GM23338 (cell line): ENCODE results near the gene DNAJC27. TPM values are rescaled to one million over a fixed set of nuclear protein-coding genes. Genes with fewer than 3 reads are reported as not detected.

ENCODE experiments used
- ATAC-seq: fragments of 200-7000 bp; cut with Tn5 transposase; 3 replicates; pipeline ENCODE4 v1.9.1; 2020
- DNase-seq: peaks from one replicate; pipeline ENCODE4 v3.0.0-alpha.2; 2015; ENCODE audit warnings: low spot score
- H2AFZ ChIP-seq: fragments of 200-600 bp; sonication (generic); 2 replicates; pipeline ENCODE4 v1.8.0; 2016; ENCODE audit warnings: antibody characterized with exemption, mild to moderate bottlenecking, moderate library complexity
- H3F3A ChIP-seq: fragments of 200-600 bp; sonication (generic); replicated peaks from 2 replicates; pipeline ENCODE4 v1.8.0; 2017; ENCODE audit warnings: antibody characterized with exemption, mixed run types, low read depth
- H3K27ac ChIP-seq: fragments of 200-600 bp; sonication (generic); 2 replicates; pipeline ENCODE4 v1.6.1; 2016; ENCODE audit warnings: low read depth
- H3K27me3 ChIP-seq: fragments of 200-600 bp; sonication (generic); 2 replicates; pipeline ENCODE4 v1.8.0; 2016; ENCODE audit warnings: mild to moderate bottlenecking, mixed run types, moderate library complexity; ENCODE audit not compliant: insufficient read depth
- H3K36me3 ChIP-seq: fragments of 200-600 bp; sonication (generic); 2 replicates; pipeline ENCODE4 v1.8.0; 2016; ENCODE audit warnings: mild to moderate bottlenecking; ENCODE audit not compliant: insufficient read depth
- H3K4me1 ChIP-seq: fragments of 200-600 bp; sonication (generic); 2 replicates; pipeline ENCODE4 v1.8.0; 2016; ENCODE audit warnings: mild to moderate bottlenecking, moderate library complexity; ENCODE audit not compliant: insufficient read depth
- H3K4me2 ChIP-seq: fragments of 200-600 bp; sonication (generic); 2 replicates; pipeline ENCODE4 v1.7.1; 2017; ENCODE audit warnings: mixed run types
- H3K4me3 ChIP-seq: fragments of 200-600 bp; sonication (generic); 2 replicates; pipeline ENCODE4 v1.6.1; 2016; ENCODE audit warnings: mixed run types
- H3K79me2 ChIP-seq: fragments of 200-600 bp; sonication (generic); replicated peaks from 2 replicates; pipeline ENCODE4 v1.8.0; 2017; ENCODE audit warnings: mild to moderate bottlenecking; ENCODE audit not compliant: insufficient read depth
- H3K9me2 ChIP-seq: fragments of 200-600 bp; sonication (generic); 2 replicates; pipeline ENCODE4 v1.8.0; 2017; ENCODE audit not compliant: insufficient read depth
- H4K20me1 ChIP-seq: fragments of 200-600 bp; sonication (generic); replicated peaks from 2 replicates; pipeline ENCODE4 v1.8.0; 2017; ENCODE audit warnings: mild to moderate bottlenecking; ENCODE audit not compliant: insufficient read depth
- H3K27ac Mint-ChIP-seq: 2 replicates; pipeline ENCODE4 v1.8.0; 2020; ENCODE audit warnings: inconsistent platforms, mild to moderate bottlenecking, moderate library complexity, mixed read lengths
- H3K27me3 Mint-ChIP-seq: 3 replicates; pipeline ENCODE4 v1.8.0; 2022; ENCODE audit warnings: low read depth, mild to moderate bottlenecking, moderate library complexity, mixed read lengths, inconsistent platforms; ENCODE audit not compliant: insufficient read depth, poor library complexity
- H3K36me3 Mint-ChIP-seq: 3 replicates; pipeline ENCODE4 v1.8.0; 2021; ENCODE audit warnings: low read depth, mild to moderate bottlenecking, inconsistent platforms, moderate library complexity, mixed read lengths
- H3K4me1 Mint-ChIP-seq: 3 replicates; pipeline ENCODE4 v1.8.0; 2020; ENCODE audit warnings: mild to moderate bottlenecking, inconsistent platforms, mixed read lengths
- H3K4me3 Mint-ChIP-seq: 3 replicates; pipeline ENCODE4 v1.8.0; 2021; ENCODE audit warnings: moderate library complexity, mild to moderate bottlenecking, inconsistent platforms, mixed read lengths
- H3K9me3 Mint-ChIP-seq: 3 replicates; pipeline ENCODE4 v1.8.0; 2020; ENCODE audit warnings: moderate library complexity, mild to moderate bottlenecking, inconsistent platforms, mixed read lengths
- CREB1 ChIP-seq: fragments of 250-450 bp; sonication (Bioruptor Pico); IDR thresholded peaks from 2 replicates; pipeline ENCODE4 v1.5.0; 2020; ENCODE audit warnings: low read depth, mild to moderate bottlenecking, moderate library complexity
- ETS1 ChIP-seq: IDR thresholded peaks from 2 replicates; pipeline ENCODE4 v1.6.1; 2016; ENCODE audit warnings: antibody characterized with exemption
- EZH2phosphoT487 ChIP-seq: fragments of 200-600 bp; sonication (generic); IDR thresholded peaks from one replicate; pipeline ENCODE4 v1.8.1; 2018; ENCODE audit warnings: antibody characterized with exemption; ENCODE audit not compliant: unreplicated experiment
- JUNB ChIP-seq: IDR thresholded peaks from one replicate; pipeline ENCODE4 v1.6.1; 2016; ENCODE audit warnings: antibody characterized with exemption; ENCODE audit not compliant: unreplicated experiment
- NANOG ChIP-seq: IDR thresholded peaks from 2 replicates; pipeline ENCODE4 v1.6.1; 2016; ENCODE audit warnings: antibody characterized with exemption, borderline replicate concordance
- POLR2AphosphoS5 ChIP-seq: IDR thresholded peaks from 2 replicates; pipeline ENCODE4 v1.6.1; 2016; ENCODE audit warnings: antibody characterized with exemption, low read depth
- STAT1 ChIP-seq: IDR thresholded peaks from one replicate; pipeline ENCODE4 v1.6.1; 2016; ENCODE audit warnings: antibody characterized with exemption; ENCODE audit not compliant: unreplicated experiment
- ZNF331 ChIP-seq: fragments of 250-450 bp; sonication (Bioruptor Pico); IDR thresholded peaks from 2 replicates; pipeline ENCODE4 v1.5.0; 2020; ENCODE audit warnings: low read depth, mild to moderate bottlenecking, moderate library complexity
- polyA plus RNA-seq: library from polyadenylated mRNA; unstranded; fragments of >200 nt; fragmentation: Nextera tagmentation; extraction: Ambion mirVana; gene quantifications from 2 replicates; pipeline ENCODE4 v1.2.1, GENCODE V29; 2016
- total RNA-seq: library from RNA; depleted of rRNA; stranded (reverse); fragments of >200 nt; shearing (Covaris generic); gene quantifications from 2 replicates; pipeline ENCODE4 v1.2.3, GENCODE V29; 2014
- TF ChIP-seq, protein P1 (sequence below), 2 experiments: fragments of 200-600 bp in 1 of 2; sonication (generic) in 1 of 2; conservative IDR thresholded peaks; 2 replicates each; pipeline versions ENCODE4 v1.5.1 to v1.6.1; 2016 to 2017; ENCODE audit warnings: antibody characterized with exemption in 2 of 2, low read depth in 2 of 2, mild to moderate bottlenecking in 2 of 2, moderate library complexity in 1 of 2
- TF ChIP-seq, protein P2 (sequence below): IDR thresholded peaks from one replicate; pipeline ENCODE4 v1.6.1; 2018; ENCODE audit warnings: antibody characterized with exemption; ENCODE audit not compliant: unreplicated experiment

The DNAJC27 gene
- total and polyA plus RNA-seq, 2 experiments from 2014 or later, result 2.4 to 2.6 TPM

DNA sequence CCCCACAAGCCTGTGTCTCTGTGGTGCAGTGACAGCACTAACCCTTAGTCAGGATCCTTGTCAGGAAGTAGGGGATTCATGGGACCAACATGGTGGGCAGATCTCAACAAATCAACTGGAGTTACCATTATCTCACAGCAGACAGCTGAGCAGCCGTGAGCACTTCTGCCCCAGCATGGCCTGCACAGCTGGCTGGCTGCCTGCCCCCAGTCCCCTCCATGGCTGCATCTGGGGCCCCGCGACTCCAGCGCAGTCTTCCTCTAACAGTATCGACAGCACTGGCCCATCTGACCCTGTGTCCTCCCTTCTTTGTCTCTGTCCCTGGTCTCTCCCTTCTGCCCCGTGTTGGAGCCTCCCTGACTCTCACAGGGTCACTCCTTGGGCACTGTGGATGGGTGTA, 47.0 kb downstream of the DNAJC27 start:
- TF ChIP-seq CREB1 (CRISPR knock-in tag), result no peak
- TF ChIP-seq, protein P1, sequence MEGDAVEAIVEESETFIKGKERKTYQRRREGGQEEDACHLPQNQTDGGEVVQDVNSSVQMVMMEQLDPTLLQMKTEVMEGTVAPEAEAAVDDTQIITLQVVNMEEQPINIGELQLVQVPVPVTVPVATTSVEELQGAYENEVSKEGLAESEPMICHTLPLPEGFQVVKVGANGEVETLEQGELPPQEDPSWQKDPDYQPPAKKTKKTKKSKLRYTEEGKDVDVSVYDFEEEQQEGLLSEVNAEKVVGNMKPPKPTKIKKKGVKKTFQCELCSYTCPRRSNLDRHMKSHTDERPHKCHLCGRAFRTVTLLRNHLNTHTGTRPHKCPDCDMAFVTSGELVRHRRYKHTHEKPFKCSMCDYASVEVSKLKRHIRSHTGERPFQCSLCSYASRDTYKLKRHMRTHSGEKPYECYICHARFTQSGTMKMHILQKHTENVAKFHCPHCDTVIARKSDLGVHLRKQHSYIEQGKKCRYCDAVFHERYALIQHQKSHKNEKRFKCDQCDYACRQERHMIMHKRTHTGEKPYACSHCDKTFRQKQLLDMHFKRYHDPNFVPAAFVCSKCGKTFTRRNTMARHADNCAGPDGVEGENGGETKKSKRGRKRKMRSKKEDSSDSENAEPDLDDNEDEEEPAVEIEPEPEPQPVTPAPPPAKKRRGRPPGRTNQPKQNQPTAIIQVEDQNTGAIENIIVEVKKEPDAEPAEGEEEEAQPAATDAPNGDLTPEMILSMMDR (conservative IDR thresholded peaks at IDR 0.05; ENCODE audit: low read depth in 2 of 2), result no peak
- no peak for TF ChIP-seq ETS1
- no peak for TF ChIP-seq EZH2phosphoT487
- TF ChIP-seq, protein P2, sequence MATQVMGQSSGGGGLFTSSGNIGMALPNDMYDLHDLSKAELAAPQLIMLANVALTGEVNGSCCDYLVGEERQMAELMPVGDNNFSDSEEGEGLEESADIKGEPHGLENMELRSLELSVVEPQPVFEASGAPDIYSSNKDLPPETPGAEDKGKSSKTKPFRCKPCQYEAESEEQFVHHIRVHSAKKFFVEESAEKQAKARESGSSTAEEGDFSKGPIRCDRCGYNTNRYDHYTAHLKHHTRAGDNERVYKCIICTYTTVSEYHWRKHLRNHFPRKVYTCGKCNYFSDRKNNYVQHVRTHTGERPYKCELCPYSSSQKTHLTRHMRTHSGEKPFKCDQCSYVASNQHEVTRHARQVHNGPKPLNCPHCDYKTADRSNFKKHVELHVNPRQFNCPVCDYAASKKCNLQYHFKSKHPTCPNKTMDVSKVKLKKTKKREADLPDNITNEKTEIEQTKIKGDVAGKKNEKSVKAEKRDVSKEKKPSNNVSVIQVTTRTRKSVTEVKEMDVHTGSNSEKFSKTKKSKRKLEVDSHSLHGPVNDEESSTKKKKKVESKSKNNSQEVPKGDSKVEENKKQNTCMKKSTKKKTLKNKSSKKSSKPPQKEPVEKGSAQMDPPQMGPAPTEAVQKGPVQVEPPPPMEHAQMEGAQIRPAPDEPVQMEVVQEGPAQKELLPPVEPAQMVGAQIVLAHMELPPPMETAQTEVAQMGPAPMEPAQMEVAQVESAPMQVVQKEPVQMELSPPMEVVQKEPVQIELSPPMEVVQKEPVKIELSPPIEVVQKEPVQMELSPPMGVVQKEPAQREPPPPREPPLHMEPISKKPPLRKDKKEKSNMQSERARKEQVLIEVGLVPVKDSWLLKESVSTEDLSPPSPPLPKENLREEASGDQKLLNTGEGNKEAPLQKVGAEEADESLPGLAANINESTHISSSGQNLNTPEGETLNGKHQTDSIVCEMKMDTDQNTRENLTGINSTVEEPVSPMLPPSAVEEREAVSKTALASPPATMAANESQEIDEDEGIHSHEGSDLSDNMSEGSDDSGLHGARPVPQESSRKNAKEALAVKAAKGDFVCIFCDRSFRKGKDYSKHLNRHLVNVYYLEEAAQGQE, result no peak
- no peak for TF ChIP-seq NANOG
- Mint-ChIP-seq H3K4me3 (no peak overlapping the region), H3K36me3 (no peaks in the 10 kb centered on the region), H3K27ac (no peak overlapping the region), H3K4me1 (peaks cover 18% of the 10 kb centered on the region), H3K27me3 (peaks cover 2% of the 10 kb centered on the region), H3K9me3 (0 out of 3 replicates have a peak, but pooled peaks cover 3% of the 10 kb centered on the region)
- peaks cover 4% of the 10 kb centered on the region; the same call in 1 of the 2 replicates for H3F3A ChIP-seq
- peaks cover 10% of the 10 kb centered on the region for H3K4me1 ChIP-seq
- DNase-seq, result no peak
- no peaks in the 10 kb centered on the region; the same call in 1 of the 2 replicates for H3K9me2 ChIP-seq
- H3K79me2 ChIP-seq, result no peaks in the 10 kb centered on the region
- H3K27me3 ChIP-seq, result no peaks in the 10 kb centered on the region
- H4K20me1 ChIP-seq, result no peaks in the 10 kb centered on the region
- H2AFZ ChIP-seq, result no peak overlapping the region
- H3K27ac ChIP-seq, result no peak overlapping the region
- H3K4me2 ChIP-seq, result no peak overlapping the region
- no peak overlapping the region for H3K4me3 ChIP-seq
- no peaks in the 10 kb centered on the region for H3K36me3 ChIP-seq
- ATAC-seq, result no peak

DNA sequence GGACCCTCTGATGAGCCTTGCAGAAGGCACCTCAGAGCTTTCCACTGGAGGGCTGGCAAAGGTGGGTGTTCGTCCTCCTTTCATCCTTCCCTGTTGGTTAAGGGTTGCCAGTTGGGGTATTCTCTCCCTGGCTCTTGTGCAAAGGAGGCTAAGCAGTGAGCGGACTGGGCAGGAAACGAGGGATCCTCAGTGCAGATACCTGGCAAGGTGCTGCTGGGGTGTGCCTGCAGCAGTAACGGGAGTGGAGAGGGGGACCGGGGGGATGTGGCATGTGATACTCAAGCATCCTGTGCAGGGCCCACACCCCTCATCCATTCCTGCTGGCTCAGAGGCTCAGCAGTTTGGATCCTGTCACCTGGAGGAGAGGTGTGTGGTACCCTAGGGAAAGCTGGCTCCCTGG, 47.5 kb downstream of the DNAJC27 start:
- Histone ChIP-seq H3K9me2 (no peaks in the 10 kb centered on the region), H3F3A (peaks cover 4% of the 10 kb centered on the region; the same call in 1 of the 2 replicates), H2AFZ (no peak overlapping the region), H3K4me2 (no peak overlapping the region), H3K36me3 (no peaks in the 10 kb centered on the region), H3K79me2 (no peaks in the 10 kb centered on the region), H3K4me3 (no peak overlapping the region), H3K27me3 (no peaks in the 10 kb centered on the region), H4K20me1 (no peaks in the 10 kb centered on the region), H3K4me1 (peaks cover 10% of the 10 kb centered on the region), H3K27ac (no peak overlapping the region)
- ATAC-seq, result no peak
- H3K27me3 Mint-ChIP-seq, result peaks cover 2% of the 10 kb centered on the region
- no peak overlapping the region for H3K4me3 Mint-ChIP-seq
- H3K4me1 Mint-ChIP-seq, result peaks cover 17% of the 10 kb centered on the region
- 0 out of 3 replicates have a peak, but pooled peaks cover 3% of the 10 kb centered on the region for H3K9me3 Mint-ChIP-seq
- H3K36me3 Mint-ChIP-seq, result no peaks in the 10 kb centered on the region
- H3K27ac Mint-ChIP-seq, result no peak overlapping the region
- DNase-seq, result no peak
- TF ChIP-seq NANOG (no peak), ETS1 (no peak), JUNB (no peak), ZNF331 (no peak), POLR2AphosphoS5 (no peak), EZH2phosphoT487 (no peak), STAT1 (no peak)
- TF ChIP-seq, protein P2, result no peak
- TF ChIP-seq, protein P1 (conservative IDR thresholded peaks at IDR 0.05; ENCODE audit: low read depth in 2 of 2), result no peak
